Measurements from ENCODE around the gene TINAGL1.

- TF ChIP-seq CTCF (conservative IDR thresholded peaks at IDR 0.05 in 1 of 2, IDR thresholded peaks at IDR 0.05 in 1 of 2; ENCODE audit: low read depth in 1 of 2, low read length in 2 of 2) (no peak), EZH2 (IDR thresholded peaks at IDR 0.05; ENCODE audit: low read length, missing control alignments) (no peak)
Observed at GRCh38 chr1:31575369-31576140, 760 bp upstream of the TINAGL1 start.

Data from fibroblast of lung (primary cell).